Measurements from ENCODE around the gene LURAP1L.
"Not testable (repeated sequence)": the region's sequence is repeated elsewhere in the genome, so short reads cannot be mapped to it uniquely, and the experiment has no call there.

The LURAP1L gene

DNA sequence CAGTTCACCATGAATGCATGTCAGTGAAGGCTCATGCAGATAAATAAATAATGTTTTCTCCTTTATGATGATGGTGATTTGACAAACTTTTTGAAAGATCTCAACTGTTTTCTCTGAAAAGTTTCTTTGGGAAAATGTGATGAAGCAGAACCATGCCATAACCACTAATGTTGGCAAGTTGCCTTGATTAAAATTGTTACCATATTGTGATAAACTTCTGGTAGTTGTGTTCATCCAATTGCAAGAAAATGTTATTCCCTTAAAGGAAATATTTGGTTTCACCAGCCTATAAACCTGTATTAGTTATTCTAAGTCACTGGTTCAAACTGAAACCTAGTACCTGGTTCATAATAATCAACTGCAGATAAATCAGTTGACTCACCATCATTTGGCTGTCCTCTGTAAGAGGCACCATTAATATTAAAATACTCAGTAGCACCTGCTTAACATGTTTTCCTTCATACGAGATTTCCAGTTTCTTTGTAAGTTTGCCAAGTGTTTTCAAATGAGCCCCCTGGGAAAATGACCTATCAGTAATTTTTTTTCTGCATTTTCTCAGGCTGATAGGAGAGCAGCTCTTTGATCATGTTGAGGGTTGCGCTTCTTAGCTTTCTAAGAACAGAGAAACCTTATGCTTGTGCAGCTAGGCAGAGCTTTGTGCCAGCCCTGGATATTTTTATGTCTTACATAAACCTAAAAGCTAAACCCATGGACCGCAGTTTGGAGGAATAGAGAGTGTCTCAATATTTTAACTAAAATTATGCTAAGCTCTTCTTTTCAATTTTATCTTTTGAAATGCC is 88.0 kb downstream of the LURAP1L start:
- DNase-seq: no peak

DNA sequence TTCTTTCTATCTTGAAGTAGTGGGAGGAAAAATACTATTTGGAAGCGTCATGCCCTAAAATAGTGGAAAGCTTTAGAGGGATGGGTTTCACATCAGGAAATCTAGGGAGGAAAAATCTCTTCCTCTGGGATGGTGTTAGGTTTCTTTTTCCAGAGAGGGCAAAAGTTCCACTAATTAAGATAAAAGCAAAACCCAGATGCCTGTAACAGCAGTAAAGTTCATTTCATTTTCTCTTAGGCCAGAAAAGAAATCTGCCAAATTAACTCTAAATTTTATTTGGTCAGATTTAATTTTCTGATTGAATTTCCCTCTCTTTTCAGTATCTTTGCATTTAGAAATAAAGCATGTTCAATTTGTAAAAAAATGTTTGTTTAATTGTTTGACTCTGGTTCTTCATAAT is 88.8 kb downstream of the LURAP1L start:
- no peak for DNase-seq

DNA sequence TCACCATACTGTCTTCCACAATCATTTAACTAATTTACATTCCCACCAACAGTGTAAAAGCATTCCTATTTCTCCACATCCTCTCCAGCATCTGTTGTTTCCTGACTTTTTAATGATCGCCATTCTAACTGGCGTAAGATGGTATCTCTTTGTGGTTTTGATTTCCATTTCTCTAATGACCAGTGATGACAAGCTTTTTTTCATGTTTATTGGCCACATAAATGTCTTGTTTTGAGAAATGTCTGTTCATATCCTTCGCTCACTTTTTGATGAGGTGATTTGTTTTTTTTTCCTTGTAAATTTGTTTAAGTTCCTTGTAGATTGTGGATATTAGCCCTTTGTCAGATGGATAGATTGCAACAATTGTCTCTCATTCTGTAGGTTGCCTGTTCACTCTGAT is 90.6 kb downstream of the LURAP1L start:
- DNase-seq: not testable (repeated sequence)
